ENCODE results near the gene CORO1C.

Gene CORO1C

DNA sequence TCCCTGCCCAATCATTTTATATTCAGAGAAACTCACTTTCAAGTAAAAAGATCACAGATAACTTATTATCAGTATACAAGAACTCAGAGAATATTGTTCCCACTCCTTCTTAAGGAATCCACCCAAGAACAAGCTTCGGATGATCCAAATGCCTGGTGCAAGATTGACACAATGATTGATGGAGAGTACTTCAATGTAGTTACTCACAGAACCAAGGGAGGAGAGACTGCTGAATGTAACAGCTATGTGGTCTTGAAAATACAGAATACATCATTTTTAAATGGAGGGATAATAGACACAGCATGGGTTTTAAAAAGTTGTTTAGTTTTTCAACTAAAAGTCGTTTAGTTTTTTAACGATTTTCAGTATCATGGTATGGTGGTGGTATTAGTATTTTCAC is 59.3 kb downstream of the CORO1C start:
- Histone ChIP-seq H2BK12ac (ENCODE audit: low read length) (no peak overlapping the region), H3K79me2 (ENCODE audit: control insufficient read depth, insufficient read depth, low read length, poor library complexity) (peaks cover 6% of the 10 kb centered on the region), H2BK5ac (ENCODE audit: low read depth, low read length, poor library complexity) (no peak overlapping the region), H3K18ac (ENCODE audit: low read length) (no peak overlapping the region), H3K4me1 (ENCODE audit: control insufficient read depth in 1 of 2, insufficient read depth in 2 of 2, low read length in 2 of 2) (peaks cover 0 to 2% of the 10 kb centered on the region in 2 experiments), H3K14ac (ENCODE audit: low read length) (no peak overlapping the region), H2BK120ac (ENCODE audit: insufficient read depth, low read length, poor library complexity) (no peak overlapping the region), H3K4me2 (ENCODE audit: low read length) (no peak overlapping the region), H3K79me1 (ENCODE audit: low read length) (no peaks in the 10 kb centered on the region), H4K8ac (ENCODE audit: low read depth, low read length) (no peak overlapping the region), H2AFZ (ENCODE audit: insufficient read depth, low read length, poor library complexity) (no peak overlapping the region), H3K23ac (ENCODE audit: low read length) (no peak overlapping the region), H2AK5ac (ENCODE audit: low read length) (no peak overlapping the region), H3K4me3 (ENCODE audit: low read depth, low read length) (no peak overlapping the region), H3K9me3 (ENCODE audit: insufficient read depth, low read depth, low read length) (no peaks in the 10 kb centered on the region), H3K27me3 (ENCODE audit: insufficient read depth, low read length) (no peaks in the 10 kb centered on the region), H3K9ac (ENCODE audit: low read length) (no peak overlapping the region), H4K91ac (ENCODE audit: low read depth, low read length) (no peak overlapping the region), H3K36me3 (ENCODE audit: control insufficient read depth in 1 of 2, insufficient read depth in 2 of 2, low read length in 2 of 2) (peaks cover 7 to 9% of the 10 kb centered on the region in 2 experiments), H4K12ac (ENCODE audit: low read depth, low read length) (no peak overlapping the region), H3K27ac (ENCODE audit: low read depth, low read length) (no peak overlapping the region), H3K4ac (ENCODE audit: low read depth, low read length) (no peak overlapping the region)
- no CpG with 5 or more reads among the region's 3 CpGs for WGBS (ENCODE audit: extremely low coverage, insufficient coverage, insufficient read length)
- DNase-seq, result peak in 1 of 2 donors; percentile 47

DNA sequence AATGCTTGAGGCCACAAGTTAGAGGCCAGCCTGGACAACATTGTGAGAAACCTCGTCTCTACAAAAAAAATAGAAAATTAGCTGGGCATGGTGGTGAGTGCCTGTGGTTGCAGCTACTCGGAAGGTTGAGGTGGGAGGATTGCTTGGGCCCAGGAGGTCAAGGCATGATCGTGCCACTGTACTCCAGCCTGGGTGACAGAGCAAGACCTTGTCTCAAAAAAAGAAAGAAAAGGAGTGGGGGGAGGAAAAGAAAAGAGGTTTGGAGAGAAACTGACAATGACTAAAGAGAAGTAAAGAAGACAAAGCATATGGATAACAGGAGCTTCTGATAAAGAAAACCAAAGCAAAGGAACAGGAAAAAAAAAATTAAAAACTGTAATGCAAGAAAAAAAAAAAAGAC is 60.2 kb downstream of the CORO1C start:
- Histone ChIP-seq H2BK12ac (ENCODE audit: low read length) (no peak overlapping the region), H2BK120ac (ENCODE audit: insufficient read depth, low read length, poor library complexity) (no peak overlapping the region), H4K12ac (ENCODE audit: low read depth, low read length) (no peak overlapping the region), H3K79me2 (ENCODE audit: control insufficient read depth, insufficient read depth, low read length, poor library complexity) (peaks cover 6% of the 10 kb centered on the region), H3K9ac (ENCODE audit: low read length) (no peak overlapping the region), H3K79me1 (ENCODE audit: low read length) (no peaks in the 10 kb centered on the region), H3K18ac (ENCODE audit: low read length) (no peak overlapping the region), H3K4me3 (ENCODE audit: low read depth, low read length) (no peak overlapping the region), H3K23ac (ENCODE audit: low read length) (no peak overlapping the region), H2AK5ac (ENCODE audit: low read length) (no peak overlapping the region), H3K27me3 (ENCODE audit: insufficient read depth, low read length) (no peaks in the 10 kb centered on the region), H4K91ac (ENCODE audit: low read depth, low read length) (no peak overlapping the region), H4K8ac (ENCODE audit: low read depth, low read length) (no peak overlapping the region), H2BK5ac (ENCODE audit: low read depth, low read length, poor library complexity) (no peak overlapping the region), H3K36me3 (ENCODE audit: control insufficient read depth in 1 of 2, insufficient read depth in 2 of 2, low read length in 2 of 2) (peaks cover 9 to 10% of the 10 kb centered on the region in 2 experiments), H3K14ac (ENCODE audit: low read length) (no peak overlapping the region), H3K4ac (ENCODE audit: low read depth, low read length) (no peak overlapping the region), H3K4me2 (ENCODE audit: low read length) (no peak overlapping the region), H3K9me3 (ENCODE audit: insufficient read depth, low read depth, low read length) (no peaks in the 10 kb centered on the region), H3K27ac (ENCODE audit: low read depth, low read length) (no peak overlapping the region), H2AFZ (ENCODE audit: insufficient read depth, low read length, poor library complexity) (no peak overlapping the region), H3K4me1 (ENCODE audit: control insufficient read depth in 1 of 2, insufficient read depth in 2 of 2, low read length in 2 of 2) (peaks cover 5 to 8% of the 10 kb centered on the region in 2 experiments)
- no peak for DNase-seq
- WGBS (ENCODE audit: extremely low coverage, insufficient coverage, insufficient read length), result no CpG with 5 or more reads among the region's 3 CpGs

DNA sequence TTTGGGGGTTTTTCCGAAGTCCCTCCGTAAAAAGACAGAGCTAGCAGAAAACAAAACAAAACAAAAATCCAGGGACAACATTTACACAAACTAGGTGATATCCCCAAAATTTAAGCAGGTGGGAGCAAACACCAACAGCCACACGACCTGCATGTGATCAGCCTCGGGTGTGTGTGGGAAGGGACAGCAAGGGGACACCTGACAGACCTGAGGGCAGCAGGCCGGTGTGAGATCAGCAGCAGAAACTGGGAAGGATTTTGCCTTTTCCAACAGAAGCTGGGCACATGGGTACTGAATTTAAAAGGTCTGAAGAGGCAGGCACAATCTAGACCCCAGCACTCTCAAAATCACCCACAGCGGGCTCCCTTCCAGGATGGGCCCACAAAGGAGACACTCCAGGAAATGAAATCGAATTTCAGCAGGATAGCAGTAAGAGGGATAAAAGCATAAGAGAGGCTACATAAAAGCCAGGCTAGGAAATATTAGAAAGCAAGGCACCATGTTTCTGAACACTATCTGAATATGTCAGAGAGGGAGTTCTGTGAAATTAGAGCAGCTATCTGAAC is 61.2 kb downstream of the CORO1C start:
- Histone ChIP-seq H2AK5ac (ENCODE audit: low read length) (no peak overlapping the region), H4K91ac (ENCODE audit: low read depth, low read length) (no peak overlapping the region), H3K4me2 (ENCODE audit: low read length) (no peak overlapping the region), H3K18ac (ENCODE audit: low read length) (peak overlapping the region; percentile 84), H4K12ac (ENCODE audit: low read depth, low read length) (no peak overlapping the region), H3K14ac (ENCODE audit: low read length) (peak overlapping the region; percentile 19), H3K23ac (ENCODE audit: low read length) (peak overlapping the region; percentile 14), H3K9me3 (ENCODE audit: insufficient read depth, low read depth, low read length) (no peaks in the 10 kb centered on the region), H2BK120ac (ENCODE audit: insufficient read depth, low read length, poor library complexity) (no peak overlapping the region), H3K4me3 (ENCODE audit: low read depth, low read length) (no peak overlapping the region), H2BK12ac (ENCODE audit: low read length) (peak overlapping the region; percentile 79), H3K27me3 (ENCODE audit: insufficient read depth, low read length) (no peaks in the 10 kb centered on the region), H2BK5ac (ENCODE audit: low read depth, low read length, poor library complexity) (peak overlapping the region; percentile 24), H3K27ac (ENCODE audit: low read depth, low read length) (peak overlapping the region; percentile 5), H3K36me3 (ENCODE audit: control insufficient read depth in 1 of 2, insufficient read depth in 2 of 2, low read length in 2 of 2) (peaks cover 9 to 10% of the 10 kb centered on the region in 2 experiments), H2AFZ (ENCODE audit: insufficient read depth, low read length, poor library complexity) (no peak overlapping the region), H3K79me1 (ENCODE audit: low read length) (no peaks in the 10 kb centered on the region), H3K9ac (ENCODE audit: low read length) (no peak overlapping the region), H3K4me1 (ENCODE audit: control insufficient read depth in 1 of 2, insufficient read depth in 2 of 2, low read length in 2 of 2) (peaks cover 11% of the 10 kb centered on the region in 2 experiments), H4K8ac (ENCODE audit: low read depth, low read length) (no peak overlapping the region), H3K4ac (ENCODE audit: low read depth, low read length) (peak overlapping the region; percentile 84), H3K79me2 (ENCODE audit: control insufficient read depth, insufficient read depth, low read length, poor library complexity) (peaks cover 6% of the 10 kb centered on the region)
- WGBS (ENCODE audit: extremely low coverage, insufficient coverage, insufficient read length), result no CpG with 5 or more reads among the region's 7 CpGs
- DNase-seq, result no peak

DNA sequence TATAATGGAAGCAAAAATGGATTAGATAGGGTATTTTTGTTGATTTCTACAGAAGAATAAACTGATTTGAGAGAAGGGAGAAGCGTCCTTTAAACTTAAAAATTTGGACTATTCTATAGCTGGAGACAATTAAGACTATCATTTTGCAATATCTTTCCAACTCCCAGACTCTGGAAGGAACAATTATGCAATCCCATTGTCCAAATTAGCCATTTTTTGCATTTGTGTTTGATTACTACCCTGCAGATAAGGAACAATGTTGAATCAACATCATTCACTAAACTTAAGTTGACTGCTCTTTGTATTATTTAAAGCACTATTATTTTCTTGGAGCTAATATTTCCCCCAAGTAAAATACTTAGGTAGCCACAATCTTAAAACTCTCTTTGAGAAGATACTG is 62.8 kb downstream of the CORO1C start:
- peak in 1 of 2 donors; percentile 43 for DNase-seq
- no peaks in the 10 kb centered on the region for H3K9me3 ChIP-seq (ENCODE audit: insufficient read depth, low read depth, low read length)
- no CpG with 5 or more reads among the region's 1 CpG for WGBS (ENCODE audit: extremely low coverage, insufficient coverage, insufficient read length)

More for the DNA sequence above, 62.8 kb downstream of the CORO1C start:
- Histone ChIP-seq H3K27me3 (ENCODE audit: insufficient read depth, low read length) (no peaks in the 10 kb centered on the region), H3K79me2 (ENCODE audit: control insufficient read depth, insufficient read depth, low read length, poor library complexity) (peaks cover 8% of the 10 kb centered on the region), H3K23ac (ENCODE audit: low read length) (no peak overlapping the region), H3K79me1 (ENCODE audit: low read length) (no peaks in the 10 kb centered on the region), H3K18ac (ENCODE audit: low read length) (no peak overlapping the region), H2BK12ac (ENCODE audit: low read length) (no peak overlapping the region), H4K8ac (ENCODE audit: low read depth, low read length) (no peak overlapping the region), H3K9ac (ENCODE audit: low read length) (no peak overlapping the region), H2AK5ac (ENCODE audit: low read length) (no peak overlapping the region), H2BK120ac (ENCODE audit: insufficient read depth, low read length, poor library complexity) (no peak overlapping the region), H3K4me3 (ENCODE audit: low read depth, low read length) (no peak overlapping the region), H3K4me2 (ENCODE audit: low read length) (no peak overlapping the region), H4K91ac (ENCODE audit: low read depth, low read length) (no peak overlapping the region), H3K4ac (ENCODE audit: low read depth, low read length) (no peak overlapping the region), H3K4me1 (ENCODE audit: control insufficient read depth in 1 of 2, insufficient read depth in 2 of 2, low read length in 2 of 2) (peaks cover 13% of the 10 kb centered on the region in 2 experiments), H3K14ac (ENCODE audit: low read length) (no peak overlapping the region), H4K12ac (ENCODE audit: low read depth, low read length) (no peak overlapping the region), H3K27ac (ENCODE audit: low read depth, low read length) (no peak overlapping the region), H2AFZ (ENCODE audit: insufficient read depth, low read length, poor library complexity) (no peak overlapping the region), H2BK5ac (ENCODE audit: low read depth, low read length, poor library complexity) (no peak overlapping the region), H3K36me3 (ENCODE audit: control insufficient read depth in 1 of 2, insufficient read depth in 2 of 2, low read length in 2 of 2) (peaks cover 7 to 10% of the 10 kb centered on the region in 2 experiments)
